HG03354 (cell line): Measurements from ENCODE around the gene MSRB3.
"Not testable (repeated sequence)": the region's sequence is repeated elsewhere in the genome, so short reads cannot be mapped to it uniquely, and the experiment has no call there.

Source experiments
- ATAC-seq: cut with Tn5 transposase; IDR thresholded peaks from one replicate; pipeline ENCODE4 v1.9.1; 2021; ENCODE audit warnings: mild to moderate bottlenecking; ENCODE audit not compliant: unreplicated experiment, poor library complexity, severe bottlenecking

The MSRB3 gene

DNA sequence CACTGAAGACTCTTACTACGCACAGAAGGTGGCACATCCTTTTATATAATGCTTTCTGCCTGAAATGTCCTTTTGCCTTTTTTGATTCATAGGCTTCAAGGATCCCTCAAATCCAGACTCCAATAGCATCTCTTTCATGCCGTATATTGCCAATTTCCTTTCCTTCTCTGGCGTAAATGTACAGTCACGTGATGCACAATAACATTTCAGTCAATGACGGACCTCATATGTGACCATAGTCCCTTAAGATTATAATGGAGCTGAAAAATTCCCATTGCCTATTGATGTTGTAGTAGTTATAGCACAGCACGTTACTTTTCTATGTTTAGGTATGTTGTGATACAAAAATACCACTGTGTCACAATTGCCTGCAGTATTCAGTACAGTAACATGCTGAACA lies 196.3 kb downstream of the MSRB3 start:
- ATAC-seq = no peak

- no peak for ATAC-seq
Measured at GRCh38 chr12:65477721-65478120, 199.2 kb downstream of the MSRB3 start.

DNA sequence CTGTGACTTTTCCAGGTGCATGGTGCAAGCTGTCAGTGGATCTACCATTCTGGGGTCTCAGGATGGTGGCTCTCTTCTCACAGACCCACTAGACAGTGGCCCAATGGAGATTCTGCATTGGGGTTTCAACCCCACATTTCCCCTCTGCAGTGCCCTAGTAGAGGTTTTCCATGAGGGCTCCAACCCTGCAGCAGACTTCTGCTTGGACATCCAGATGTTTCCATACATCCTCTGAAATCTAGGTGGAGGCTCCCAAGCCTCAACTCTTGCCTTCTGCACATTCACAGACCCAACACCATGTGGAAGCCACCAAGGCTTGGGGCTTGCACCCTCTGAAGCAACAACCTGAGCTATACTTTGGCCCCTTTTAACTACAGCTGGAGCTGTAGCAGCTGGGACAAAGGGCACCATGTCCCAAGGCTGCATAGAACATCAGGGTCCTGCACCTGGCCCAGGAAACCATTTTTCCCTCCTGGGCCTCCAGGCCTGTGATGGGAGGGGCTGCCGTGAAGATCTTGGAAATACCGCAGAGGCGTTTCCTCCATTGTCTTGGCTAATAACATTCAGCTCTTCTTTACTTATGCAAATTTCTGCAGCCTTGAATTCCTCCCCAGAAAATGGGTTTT lies 205.5 kb downstream of the MSRB3 start:
- ATAC-seq = not testable (repeated sequence)

DNA sequence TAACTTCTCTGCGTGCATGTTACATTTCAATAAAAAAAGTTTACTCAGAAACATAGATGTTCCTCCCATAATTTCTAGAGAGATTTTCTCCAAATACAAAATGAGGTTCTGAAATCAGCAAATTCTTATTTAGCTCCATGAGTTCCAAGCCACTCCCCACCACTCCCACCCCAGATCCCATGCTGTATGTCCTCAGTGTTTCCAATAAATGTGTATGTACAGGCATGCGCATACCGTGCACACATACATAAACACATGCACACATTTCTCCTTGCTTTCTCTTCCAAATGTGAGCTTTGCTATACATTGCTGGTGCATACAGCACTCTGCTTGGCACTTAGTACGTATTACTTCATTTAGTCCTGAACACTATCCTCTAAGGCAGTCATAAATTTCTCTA lies 209.7 kb downstream of the MSRB3 start:
- ATAC-seq = no peak

GRCh38 chr12:65490250-65490649 lies 211.8 kb downstream of the MSRB3 start:
- ATAC-seq = no peak

DNA sequence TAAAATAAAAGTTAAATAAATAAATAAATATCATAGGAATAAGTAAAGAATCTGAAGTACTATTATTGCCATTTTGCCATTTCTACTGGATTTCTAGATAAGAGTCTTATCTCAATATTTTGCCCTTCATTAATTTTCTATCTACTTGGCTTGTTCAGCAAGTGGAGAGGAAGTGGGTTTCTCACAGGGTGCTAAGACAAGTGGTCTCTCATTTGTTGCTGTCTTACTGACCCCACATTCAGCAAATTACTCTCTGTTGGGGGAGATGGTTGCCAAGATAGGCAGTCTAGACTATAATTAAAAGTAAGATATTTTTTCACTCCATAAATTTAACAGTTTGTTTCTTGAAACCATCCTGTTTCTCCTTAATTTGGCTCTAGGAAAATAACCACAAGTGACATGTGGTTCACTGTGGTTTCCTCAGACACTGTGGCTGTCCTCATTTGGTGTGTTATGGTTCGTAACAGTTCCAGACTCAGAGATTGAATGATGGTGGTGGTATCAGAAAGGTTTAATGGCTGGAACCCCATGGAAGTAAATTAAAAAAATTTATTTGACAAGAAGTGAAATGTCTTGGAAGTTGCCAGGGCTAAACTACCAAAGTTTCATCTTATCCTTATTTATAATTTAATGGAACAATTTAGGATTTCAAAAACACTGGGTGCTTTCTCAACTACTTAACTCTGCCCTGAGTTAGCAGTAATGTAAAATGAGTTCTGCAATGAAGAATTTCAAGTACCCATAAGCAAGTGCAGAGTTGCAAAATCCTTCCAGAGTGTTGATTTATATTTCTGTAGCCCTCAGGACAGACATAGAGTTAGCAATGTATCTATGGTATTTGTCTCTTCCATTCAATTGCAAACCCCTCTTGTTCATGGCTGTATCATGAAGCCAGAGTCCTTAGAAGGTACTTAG lies 214.8 kb downstream of the MSRB3 start:
- ATAC-seq = no peak

DNA sequence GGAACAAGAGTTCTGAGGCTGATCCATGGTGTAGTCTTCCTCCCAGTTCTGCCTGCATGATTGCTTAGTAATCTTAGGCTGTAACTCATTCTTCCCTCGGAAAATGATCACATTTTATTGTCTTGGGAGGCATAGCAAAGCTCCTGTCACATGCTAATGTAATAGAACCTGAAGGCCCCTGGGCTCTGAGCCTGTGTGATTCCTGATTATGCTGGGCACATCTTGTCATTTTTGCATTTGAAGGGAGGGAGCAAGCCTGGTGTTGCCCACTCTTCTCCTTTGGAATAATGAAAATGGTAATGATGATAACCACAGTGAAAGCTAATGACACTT lies 215.4 kb downstream of the MSRB3 start:
- ATAC-seq = no peak

GRCh38 chr12:65494537-65494936 lies 216.1 kb downstream of the MSRB3 start:
- no peak for ATAC-seq

- no peak for ATAC-seq
Measured at GRCh38 chr12:65495233-65495632, 216.8 kb downstream of the MSRB3 start.

GRCh38 chr12:65496617-65497016 lies 218.1 kb downstream of the MSRB3 start:
- no peak for ATAC-seq

DNA sequence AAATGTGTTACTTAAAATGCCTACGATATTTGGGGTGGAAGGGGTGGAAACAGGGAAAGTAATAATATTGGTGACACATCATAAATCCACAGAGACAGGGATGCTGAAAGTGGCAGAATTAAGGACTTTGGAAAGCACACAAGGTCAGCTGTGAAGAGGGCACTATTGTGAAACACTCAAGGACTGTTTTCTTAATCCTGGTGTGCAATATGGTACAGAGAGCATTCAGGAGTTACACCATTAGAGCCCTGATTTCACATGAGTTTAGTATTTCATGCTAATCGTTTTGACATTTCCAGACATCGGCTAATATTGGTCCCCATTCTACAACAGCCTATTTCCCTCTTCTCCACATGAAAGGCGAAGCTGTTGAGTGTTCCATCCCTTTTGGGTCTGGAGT lies 219.2 kb downstream of the MSRB3 start:
- ATAC-seq = no peak

GRCh38 chr12:65499167-65499566 lies 220.7 kb downstream of the MSRB3 start:
- no peak for ATAC-seq

- no peak for ATAC-seq
Measured at GRCh38 chr12:65500091-65500900, 221.8 kb downstream of the MSRB3 start.

DNA sequence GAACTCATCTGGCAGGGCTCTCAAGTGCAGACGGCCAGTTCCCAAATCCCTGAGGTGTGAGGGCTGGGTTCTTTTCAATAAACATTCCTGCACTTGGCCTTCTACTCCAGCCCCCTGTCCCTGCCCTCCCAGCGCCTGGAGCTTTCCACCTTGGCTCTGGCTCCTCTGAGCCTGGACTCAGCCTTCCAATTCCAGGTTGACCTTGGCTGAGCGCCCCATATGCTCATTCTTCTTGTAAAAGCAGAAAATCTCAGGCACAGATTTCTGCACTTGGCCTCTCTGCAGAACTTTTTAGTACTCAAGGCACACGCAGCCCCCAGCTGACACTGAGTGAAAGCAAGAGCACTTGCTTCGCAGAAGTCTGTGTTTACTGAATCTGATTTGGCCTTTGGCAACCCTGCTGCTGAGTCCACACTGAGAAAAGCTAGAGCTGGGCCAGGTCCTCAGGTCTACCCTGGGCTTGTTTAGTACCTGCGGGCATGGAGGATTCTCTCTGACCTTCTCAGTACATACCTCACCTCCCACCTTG lies 222.7 kb downstream of the MSRB3 start:
- no peak for ATAC-seq

DNA sequence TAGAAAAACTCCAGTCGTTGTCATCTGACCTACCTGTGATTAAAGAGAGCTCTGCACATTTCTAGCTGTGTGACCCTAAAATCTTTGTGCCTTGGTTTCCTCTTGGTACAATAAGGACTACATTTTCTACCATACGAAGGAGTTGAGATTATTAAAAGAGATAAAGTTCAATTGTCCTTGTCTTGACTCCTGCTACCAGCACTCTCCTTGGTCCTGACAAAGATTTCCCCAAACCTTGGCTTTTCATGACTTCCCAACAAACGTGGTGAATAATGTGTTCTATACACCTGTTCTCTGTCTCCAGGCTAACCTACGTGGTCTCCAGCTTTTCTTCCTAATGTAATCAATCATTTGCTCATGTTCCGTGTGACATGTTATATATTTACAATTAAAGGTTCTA lies 223.5 kb downstream of the MSRB3 start:
- no peak for ATAC-seq

- no peak for ATAC-seq
Measured at GRCh38 chr12:65504417-65504816, 225.9 kb downstream of the MSRB3 start.

GRCh38 chr12:65505386-65506121 lies 227.1 kb downstream of the MSRB3 start:
- ATAC-seq = no peak

DNA sequence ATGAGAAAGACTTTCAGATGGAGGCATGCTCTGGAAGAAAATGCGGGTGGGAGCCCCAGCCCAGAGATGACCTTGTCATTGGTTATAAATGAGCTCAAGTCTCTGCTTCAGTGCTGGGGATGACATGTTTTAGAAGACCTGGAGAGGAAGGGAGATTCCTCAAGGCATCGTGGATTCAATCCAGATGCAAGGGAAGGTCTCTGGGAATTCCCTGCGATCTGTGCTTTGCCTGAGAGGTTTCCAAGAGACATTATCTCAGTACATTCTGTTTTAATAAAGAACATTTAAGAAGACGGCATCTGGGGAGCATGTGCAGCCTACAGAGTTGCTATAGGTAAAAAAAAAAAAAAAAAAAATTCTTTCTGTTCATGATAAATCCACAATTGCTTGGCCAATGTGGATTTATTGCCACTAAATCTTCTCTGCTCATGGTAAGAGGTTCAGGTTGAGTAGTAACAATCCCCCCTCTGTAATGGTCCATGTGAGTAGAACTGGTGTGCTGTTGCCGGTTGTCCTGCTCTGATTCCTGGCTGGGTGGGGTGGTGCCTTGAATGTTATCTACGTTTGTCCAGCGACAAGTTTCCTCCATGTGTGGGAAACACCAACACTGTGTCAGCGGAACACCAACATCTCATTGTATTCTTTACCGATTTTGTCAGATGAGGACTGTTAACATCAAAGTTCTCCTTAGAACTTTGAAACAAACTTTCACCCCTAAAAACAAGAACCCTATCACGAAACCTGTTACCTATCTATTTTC lies 230.0 kb downstream of the MSRB3 start:
- ATAC-seq = no peak

- no peak for ATAC-seq
Measured at GRCh38 chr12:65510007-65510406, 231.5 kb downstream of the MSRB3 start.
